ENCODE data around the gene CRELD1. TPM values are rescaled to one million over a fixed set of nuclear protein-coding genes. Genes with fewer than 3 reads are reported as not detected.
A peak's percentile ranks its signal among the peaks of the same experiment; 100 is the strongest.

The CRELD1 gene
- polyA plus RNA-seq, 4 donors = 48.8 to 80.5 (median 65.6) TPM

- no peak for DNase-seq (ENCODE audit: low read depth in 4 of 4, low spot score in 2 of 4)
Measured at GRCh38 chr3:9951126-9951525, 17.5 kb downstream of the CRELD1 start.

GRCh38 chr3:9951598-9951961, 17.9 kb downstream of the CRELD1 start:
- no peak for DNase-seq (ENCODE audit: low read depth in 4 of 4, low spot score in 2 of 4)

- DNase-seq (ENCODE audit: low read depth in 4 of 4, low spot score in 2 of 4) = peak in 2 of 4 donors; percentile 19 to 37
Measured at GRCh38 chr3:9951962-9952805, 18.6 kb downstream of the CRELD1 start, which contains the start of gene PRRT3. TSS of gene PRRT3 (minus strand) at chr3:9952408. CDS start at chr3:9950115, 2,293 bp downstream.

GRCh38 chr3:9955067-9955502, 21.5 kb downstream of the CRELD1 start:
- peak in 2 of 4 donors; percentile 37 to 54 for DNase-seq (ENCODE audit: low read depth in 4 of 4, low spot score in 2 of 4)

- DNase-seq (ENCODE audit: low read depth in 4 of 4, low spot score in 2 of 4) = no peak
Measured at GRCh38 chr3:9955611-9956352, 22.1 kb downstream of the CRELD1 start.

GRCh38 chr3:9957214-9957613, 23.6 kb downstream of the CRELD1 start:
- DNase-seq (ENCODE audit: low read depth in 4 of 4, low spot score in 2 of 4) = no peak

- DNase-seq (ENCODE audit: low read depth in 4 of 4, low spot score in 2 of 4) = no peak
Measured at GRCh38 chr3:9965200-9965875, 31.7 kb downstream of the CRELD1 start.

- DNase-seq (ENCODE audit: low read depth in 4 of 4, low spot score in 2 of 4) = no peak
Measured at GRCh38 chr3:9966841-9967240, 33.2 kb downstream of the CRELD1 start.

GRCh38 chr3:9969632-9970019, 36.0 kb downstream of the CRELD1 start:
- no peak for DNase-seq (ENCODE audit: low read depth in 4 of 4, low spot score in 2 of 4)

- DNase-seq (ENCODE audit: low read depth in 4 of 4, low spot score in 2 of 4) = no peak
Measured at GRCh38 chr3:9970020-9970652, 36.5 kb downstream of the CRELD1 start.

- DNase-seq (ENCODE audit: low read depth in 4 of 4, low spot score in 2 of 4) = no peak
Measured at GRCh38 chr3:9976721-9977709, 43.4 kb downstream of the CRELD1 start.

- DNase-seq (ENCODE audit: low read depth in 4 of 4, low spot score in 2 of 4) = no peak
Measured at GRCh38 chr3:9978710-9979305, 45.2 kb downstream of the CRELD1 start.

GRCh38 chr3:9980251-9980650, 46.6 kb downstream of the CRELD1 start:
- no peak for DNase-seq (ENCODE audit: low read depth in 4 of 4, low spot score in 2 of 4)

GRCh38 chr3:9986230-9986725, 52.6 kb downstream of the CRELD1 start:
- DNase-seq (ENCODE audit: low read depth in 4 of 4, low spot score in 2 of 4) = no peak

- DNase-seq (ENCODE audit: low read depth in 4 of 4, low spot score in 2 of 4) = no peak
Measured at GRCh38 chr3:9994086-9994844, 60.6 kb downstream of the CRELD1 start.
